Cardiac fibroblast (primary cell): ENCODE measurements around the gene NDUFA11.
A peak's percentile ranks its signal among the peaks of the same experiment; 100 is the strongest.

Experiments
- DNase-seq, 2 donors: peaks; one replicate each; pipeline versions ENCODE4 v3.0.0 to v3.0.0-alpha.2; 2010; ENCODE audit warnings: low read depth in 2 of 2
- H3K4me3 ChIP-seq, 2 donors: replicated peaks in 1 of 2; 1 replicate in 1 of 2; 2 replicates in 1 of 2; pipeline ENCODE4 v1.5.1; 2011; ENCODE audit warnings: low read depth in 2 of 2, low read length in 2 of 2, mild to moderate bottlenecking in 2 of 2, moderate library complexity in 1 of 2
- TF ChIP-seq, protein P1 (sequence below): IDR thresholded peaks from one replicate; pipeline ENCODE4 v1.5.1; 2011; ENCODE audit warnings: low read depth, mild to moderate bottlenecking, low read length, inconsistent platforms

Gene NDUFA11

DNA sequence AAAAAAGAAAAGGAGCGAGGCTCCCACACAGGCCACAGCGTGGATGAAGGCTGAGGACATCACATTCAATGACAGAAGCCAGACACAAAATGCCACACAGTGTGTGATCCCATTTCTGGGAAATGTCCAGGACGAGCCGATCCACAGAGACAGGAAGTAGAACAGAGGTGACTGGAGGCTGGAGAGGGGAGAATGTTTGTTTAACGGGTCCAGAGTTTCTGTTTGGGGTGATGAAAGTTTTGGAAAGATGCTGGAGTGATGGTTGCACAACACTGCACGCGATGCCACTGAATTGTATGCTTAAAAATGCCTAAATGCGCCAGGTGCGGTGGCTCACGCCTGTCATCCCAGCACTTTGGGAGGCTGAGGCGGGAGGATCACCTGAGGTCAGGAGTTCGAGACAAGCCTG is 32.6 kb downstream of the NDUFA11 start:
- TF ChIP-seq, protein P1, sequence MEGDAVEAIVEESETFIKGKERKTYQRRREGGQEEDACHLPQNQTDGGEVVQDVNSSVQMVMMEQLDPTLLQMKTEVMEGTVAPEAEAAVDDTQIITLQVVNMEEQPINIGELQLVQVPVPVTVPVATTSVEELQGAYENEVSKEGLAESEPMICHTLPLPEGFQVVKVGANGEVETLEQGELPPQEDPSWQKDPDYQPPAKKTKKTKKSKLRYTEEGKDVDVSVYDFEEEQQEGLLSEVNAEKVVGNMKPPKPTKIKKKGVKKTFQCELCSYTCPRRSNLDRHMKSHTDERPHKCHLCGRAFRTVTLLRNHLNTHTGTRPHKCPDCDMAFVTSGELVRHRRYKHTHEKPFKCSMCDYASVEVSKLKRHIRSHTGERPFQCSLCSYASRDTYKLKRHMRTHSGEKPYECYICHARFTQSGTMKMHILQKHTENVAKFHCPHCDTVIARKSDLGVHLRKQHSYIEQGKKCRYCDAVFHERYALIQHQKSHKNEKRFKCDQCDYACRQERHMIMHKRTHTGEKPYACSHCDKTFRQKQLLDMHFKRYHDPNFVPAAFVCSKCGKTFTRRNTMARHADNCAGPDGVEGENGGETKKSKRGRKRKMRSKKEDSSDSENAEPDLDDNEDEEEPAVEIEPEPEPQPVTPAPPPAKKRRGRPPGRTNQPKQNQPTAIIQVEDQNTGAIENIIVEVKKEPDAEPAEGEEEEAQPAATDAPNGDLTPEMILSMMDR: no peak
- no peak overlapping the region for H3K4me3 ChIP-seq
- peak in 1 of 2 donors; percentile 32 for DNase-seq

DNA sequence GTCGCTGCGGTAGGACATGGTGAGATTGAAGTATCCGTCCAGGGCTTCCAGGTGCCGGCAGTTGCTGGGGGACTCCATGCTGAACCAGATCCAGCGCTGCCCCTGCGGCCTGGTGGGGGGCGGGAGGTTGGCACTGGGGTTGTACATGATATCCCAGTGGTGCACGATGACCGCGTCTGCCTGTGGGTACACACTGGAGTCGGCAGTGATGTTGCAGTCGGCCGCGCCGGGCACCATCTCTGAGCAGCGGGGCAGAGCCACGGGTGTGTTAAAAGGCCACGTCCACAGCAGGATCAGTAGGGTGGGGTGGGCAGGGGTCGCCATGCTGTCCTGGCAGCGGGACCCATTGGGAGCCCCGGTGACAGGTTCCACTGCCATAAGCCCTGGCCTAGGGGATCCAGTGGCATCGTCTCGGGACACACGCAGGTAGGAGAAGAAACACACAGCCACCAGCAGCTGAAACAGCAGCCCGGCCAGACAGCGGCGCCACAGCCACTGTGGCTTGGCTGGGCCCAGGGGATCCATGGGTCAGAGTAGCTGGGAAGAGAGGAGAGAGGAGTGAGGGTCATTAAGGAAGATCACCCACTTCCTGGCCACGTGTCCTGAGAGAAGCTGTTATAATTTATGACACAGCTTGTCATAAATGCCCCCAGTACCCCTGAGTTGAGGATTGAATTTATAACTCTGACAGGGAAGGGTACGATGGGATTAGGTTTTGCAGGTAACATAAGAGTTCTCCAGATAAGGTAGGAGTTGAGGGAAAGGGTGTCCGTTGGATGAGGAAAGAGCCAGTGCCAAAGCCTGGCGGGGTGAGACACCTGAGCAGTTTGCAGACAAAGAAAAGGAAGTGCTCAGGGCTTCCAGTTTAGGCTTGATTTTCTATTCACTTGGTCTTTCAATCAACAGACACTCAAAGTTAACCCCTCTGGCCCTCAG is 36.1 kb downstream of the NDUFA11 start:
- DNase-seq: no peak
- TF ChIP-seq, protein P1: no peak
- H3K4me3 ChIP-seq: no peak overlapping the region

DNA sequence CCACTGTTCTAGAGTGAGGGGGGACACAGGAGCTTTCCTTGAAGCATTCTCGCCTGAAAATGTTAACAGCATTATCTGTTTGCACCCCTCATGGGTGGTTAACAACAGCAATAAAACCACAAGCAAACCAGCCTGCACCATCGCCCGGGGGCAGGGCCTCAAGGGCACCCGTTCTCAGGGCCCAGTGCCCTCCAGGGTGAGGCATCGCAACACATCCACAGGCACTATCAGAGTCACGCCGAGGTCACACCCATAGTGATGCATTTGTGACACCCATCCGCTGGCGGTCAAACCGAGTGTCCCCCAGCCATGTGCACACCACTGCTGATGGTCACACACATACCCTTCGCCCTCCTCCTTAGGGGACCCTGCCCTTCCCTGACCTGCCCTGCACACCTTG is 37.8 kb downstream of the NDUFA11 start:
- H3K4me3 ChIP-seq: no peak overlapping the region
- DNase-seq: no peak
- TF ChIP-seq, protein P1: no peak

DNA sequence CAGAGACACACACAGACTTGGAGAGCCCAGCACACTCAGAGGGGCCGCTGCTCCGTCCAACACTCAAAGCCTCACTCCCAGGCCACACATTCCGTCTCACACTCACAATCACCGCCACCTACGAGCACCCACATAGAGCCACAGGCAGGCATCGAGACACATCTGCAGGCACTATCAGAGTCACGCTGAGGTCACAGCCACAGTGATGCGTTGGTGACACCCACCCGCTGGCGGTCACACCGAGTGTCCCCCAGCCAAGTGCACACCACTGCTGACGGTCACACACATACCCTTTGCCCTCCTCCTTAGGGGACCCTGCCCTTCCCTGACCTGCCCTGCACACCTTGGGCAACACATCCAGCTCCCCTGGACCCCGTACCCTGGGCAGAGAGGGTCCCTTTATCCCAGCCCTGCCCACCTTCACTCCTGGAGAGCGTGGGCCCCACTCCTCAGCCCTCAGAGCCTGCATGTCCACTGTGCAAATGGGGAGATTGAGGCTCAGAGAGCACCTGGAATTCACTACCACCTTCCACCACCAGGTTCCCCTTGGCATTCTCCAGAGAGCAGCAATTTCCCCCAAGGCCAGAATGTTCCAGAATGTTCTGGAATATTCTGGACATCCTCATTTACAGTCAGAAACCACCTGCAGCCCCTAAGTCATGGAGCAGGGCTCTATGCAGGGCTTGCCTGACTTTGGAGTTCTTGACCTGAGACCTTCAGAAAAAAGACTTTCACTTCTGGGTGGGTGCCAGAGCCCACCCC is 38.7 kb downstream of the NDUFA11 start:
- no peak overlapping the region for H3K4me3 ChIP-seq
- no peak for DNase-seq
- TF ChIP-seq, protein P1: peak; percentile 28

DNA sequence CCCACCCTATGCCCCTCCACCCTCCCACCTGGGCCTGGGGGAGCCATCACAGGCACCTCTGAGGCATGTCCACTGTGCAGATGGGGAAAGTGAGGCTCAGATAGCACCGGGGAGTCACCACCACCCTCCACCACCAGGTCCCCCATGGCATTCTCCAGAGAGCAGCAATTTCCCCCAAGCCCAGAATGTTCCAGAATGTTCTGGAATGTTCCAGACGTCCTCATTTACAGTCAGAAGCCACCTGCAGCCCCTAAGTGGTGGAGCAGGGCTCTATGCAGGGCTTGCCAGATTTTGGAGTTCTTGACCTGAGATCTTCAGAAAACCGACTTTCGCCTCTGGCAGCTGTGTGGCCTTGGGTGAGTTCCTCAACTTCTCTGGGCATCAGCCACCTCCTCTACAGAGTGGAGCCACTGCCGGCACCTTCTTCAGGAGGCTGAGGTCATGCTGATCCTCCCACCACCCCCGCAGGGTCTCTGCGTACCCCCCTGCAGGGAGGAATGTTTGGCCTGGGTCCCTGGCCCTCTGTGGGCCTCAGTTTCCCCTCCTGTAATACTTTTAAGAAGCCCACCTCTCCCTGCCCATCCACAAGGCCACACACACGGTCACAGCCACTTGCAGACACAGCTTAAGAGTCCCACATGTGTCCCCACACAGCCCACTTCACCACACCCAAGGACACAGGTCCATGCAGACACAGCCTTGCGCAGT is 39.4 kb downstream of the NDUFA11 start:
- TF ChIP-seq, protein P1: no peak
- DNase-seq: no peak
- H3K4me3 ChIP-seq: no peak overlapping the region

DNA sequence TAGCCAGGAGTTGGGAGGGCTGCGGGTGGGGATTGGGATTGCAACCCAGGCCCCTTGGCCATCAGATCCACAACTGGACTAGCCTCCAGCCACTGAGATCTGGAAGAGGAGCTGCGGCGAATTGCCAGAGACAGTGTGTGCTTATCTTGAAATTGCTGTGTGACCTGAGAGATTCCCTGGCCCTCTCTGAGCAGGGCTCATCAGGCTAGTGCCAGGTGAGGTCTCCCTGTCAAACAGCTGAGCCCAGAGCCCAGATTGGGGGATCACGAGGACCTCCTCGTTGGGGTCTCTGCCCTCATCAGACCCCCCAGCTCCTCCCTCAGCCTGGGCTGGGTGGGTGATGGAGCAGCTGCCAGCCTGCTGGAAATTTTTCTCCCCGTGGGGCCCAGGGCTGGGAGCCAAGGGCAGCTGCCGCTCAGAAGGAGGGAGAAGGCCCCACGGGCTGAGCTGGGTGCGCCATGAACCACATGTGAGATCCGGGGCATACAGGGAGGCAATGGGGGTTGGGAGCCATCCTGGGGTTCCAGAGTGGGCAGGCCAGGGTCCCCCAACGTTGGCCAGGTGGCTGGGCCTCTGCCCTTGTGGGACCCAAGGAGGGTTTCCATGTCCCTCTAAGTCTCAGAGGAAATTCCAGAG is 40.4 kb downstream of the NDUFA11 start:
- DNase-seq: no peak
- TF ChIP-seq, protein P1: no peak
- H3K4me3 ChIP-seq: no peak overlapping the region
